HG02938 (cell line): ENCODE data around the gene ADRB2.
"Not testable (repeated sequence)": the region's sequence is repeated elsewhere in the genome, so short reads cannot be mapped to it uniquely, and the experiment has no call there.

ENCODE experiments used
- ATAC-seq: cut with Tn5 transposase; IDR thresholded peaks from one replicate; pipeline ENCODE4 v1.9.1; 2021; ENCODE audit warnings: mild to moderate bottlenecking, moderate library complexity; ENCODE audit not compliant: unreplicated experiment

The ADRB2 gene

DNA sequence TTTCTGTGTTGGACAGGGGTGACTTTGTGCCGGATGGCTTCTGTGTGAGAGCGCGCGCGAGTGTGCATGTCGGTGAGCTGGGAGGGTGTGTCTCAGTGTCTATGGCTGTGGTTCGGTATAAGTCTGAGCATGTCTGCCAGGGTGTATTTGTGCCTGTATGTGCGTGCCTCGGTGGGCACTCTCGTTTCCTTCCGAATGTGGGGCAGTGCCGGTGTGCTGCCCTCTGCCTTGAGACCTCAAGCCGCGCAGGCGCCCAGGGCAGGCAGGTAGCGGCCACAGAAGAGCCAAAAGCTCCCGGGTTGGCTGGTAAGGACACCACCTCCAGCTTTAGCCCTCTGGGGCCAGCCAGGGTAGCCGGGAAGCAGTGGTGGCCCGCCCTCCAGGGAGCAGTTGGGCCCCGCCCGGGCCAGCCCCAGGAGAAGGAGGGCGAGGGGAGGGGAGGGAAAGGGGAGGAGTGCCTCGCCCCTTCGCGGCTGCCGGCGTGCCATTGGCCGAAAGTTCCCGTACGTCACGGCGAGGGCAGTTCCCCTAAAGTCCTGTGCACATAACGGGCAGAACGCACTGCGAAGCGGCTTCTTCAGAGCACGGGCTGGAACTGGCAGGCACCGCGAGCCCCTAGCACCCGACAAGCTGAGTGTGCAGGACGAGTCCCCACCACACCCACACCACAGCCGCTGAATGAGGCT lies at the start of gene ADRB2:
Gene ADRB2 (plus strand): TSS at position 559 of the 686 bp plus-strand sequence. CDS start 221 bp downstream, outside the sequence.
- ATAC-seq = peak; percentile 96

GRCh38 chr5:148776780-148777179 lies 49.6 kb upstream of the ADRB2 start:
- ATAC-seq = no peak

DNA sequence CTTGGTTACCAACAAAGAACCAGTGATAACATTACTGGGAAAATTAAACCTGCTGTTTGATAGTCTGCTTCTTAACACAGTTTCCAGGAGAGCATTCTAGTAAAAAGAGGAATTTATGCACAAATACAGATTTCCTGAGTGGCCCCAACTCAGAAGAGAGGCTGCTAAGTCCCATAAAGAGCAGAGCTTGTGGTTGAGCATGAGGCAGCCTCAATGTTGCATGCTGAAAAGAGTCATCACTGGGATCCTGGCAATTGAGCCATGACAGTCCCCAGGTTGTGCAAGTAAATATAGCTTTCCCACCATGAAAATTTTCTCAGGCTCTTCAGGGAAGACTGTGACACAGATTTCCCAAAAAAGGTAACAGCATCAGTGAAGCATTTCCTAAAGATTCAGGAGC lies 47.5 kb upstream of the ADRB2 start:
- no peak for ATAC-seq

- no peak for ATAC-seq
These were observed 45.7 kb upstream of the ADRB2 start for GRCh38 chr5:148780711-148781110.

GRCh38 chr5:148781766-148782165 lies 44.6 kb upstream of the ADRB2 start:
- ATAC-seq = no peak

GRCh38 chr5:148785223-148785622 lies 41.2 kb upstream of the ADRB2 start:
- no peak for ATAC-seq

DNA sequence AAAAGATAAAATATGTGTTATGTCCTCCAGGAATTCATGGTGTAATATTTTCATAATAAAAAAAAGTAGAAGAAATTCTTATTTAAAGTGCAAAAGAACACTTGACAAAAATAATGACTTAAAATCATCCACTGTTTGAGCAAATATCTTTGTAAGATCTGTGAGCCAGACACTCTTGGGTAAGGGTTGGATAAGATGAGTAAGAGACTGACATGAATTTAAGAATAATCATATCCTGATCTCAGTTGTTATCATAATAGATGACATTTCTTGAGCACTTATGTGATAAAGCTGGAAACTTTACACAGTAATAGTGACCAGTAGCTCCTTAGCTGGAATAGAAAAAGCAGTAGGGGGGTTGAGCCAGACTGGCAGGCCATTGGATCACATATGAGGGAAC lies 40.0 kb upstream of the ADRB2 start:
- ATAC-seq = no peak

DNA sequence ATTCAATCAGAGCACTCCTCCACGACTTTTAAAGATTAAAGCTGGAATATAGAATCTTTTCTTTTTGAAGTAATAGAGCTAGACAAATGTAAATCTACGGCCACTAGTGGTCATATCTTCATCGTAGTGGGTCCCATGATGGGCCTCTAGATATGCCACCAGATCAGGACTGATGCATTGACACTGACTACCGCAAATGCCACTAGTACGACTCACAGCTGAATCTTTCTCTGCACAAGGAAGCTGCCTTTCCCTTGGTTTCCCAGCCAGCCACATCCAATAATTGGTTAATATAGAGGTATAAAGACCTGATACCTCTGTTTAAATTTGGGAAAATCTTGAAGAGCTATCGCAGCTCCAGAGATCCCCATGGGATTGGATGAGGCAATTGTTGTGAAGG lies 37.8 kb upstream of the ADRB2 start:
- ATAC-seq = no peak

GRCh38 chr5:148790545-148791333 lies 35.7 kb upstream of the ADRB2 start:
- peak; percentile 29 for ATAC-seq

DNA sequence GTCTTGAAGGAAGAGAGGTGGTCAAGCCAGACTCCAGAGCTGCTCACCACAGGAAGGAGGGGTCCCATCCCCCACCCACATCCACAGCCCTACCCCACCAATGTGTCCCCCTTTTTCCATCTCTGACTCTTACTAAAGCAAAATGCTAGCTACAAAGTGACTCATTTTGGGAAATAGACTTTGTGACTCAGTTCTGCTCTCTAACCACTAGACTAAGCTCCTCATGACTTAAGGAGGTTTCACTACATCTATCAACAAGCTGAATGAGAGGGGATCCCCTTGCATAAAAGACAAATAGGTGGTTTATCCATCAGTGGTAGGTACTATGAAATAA lies 35.1 kb upstream of the ADRB2 start:
- ATAC-seq = peak; percentile 98

DNA sequence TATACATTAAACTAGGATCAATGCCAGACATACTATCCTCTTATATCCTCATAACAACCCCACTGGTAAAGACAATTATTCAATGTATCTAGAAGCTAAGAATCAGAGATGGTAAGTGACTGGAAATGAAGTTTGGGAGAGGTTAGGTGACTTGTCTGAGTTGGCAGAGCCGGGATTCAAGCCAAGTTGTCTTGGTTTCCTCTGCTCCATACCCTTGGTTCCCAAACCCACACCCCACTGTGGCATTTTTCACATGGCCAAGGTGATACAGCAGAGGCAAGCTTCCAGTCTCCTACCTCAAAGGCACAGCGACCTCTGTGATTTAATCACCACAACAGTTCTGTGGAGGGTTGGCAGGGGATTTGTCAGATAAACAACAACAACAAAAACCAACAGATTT lies 34.7 kb upstream of the ADRB2 start:
- ATAC-seq = no peak

DNA sequence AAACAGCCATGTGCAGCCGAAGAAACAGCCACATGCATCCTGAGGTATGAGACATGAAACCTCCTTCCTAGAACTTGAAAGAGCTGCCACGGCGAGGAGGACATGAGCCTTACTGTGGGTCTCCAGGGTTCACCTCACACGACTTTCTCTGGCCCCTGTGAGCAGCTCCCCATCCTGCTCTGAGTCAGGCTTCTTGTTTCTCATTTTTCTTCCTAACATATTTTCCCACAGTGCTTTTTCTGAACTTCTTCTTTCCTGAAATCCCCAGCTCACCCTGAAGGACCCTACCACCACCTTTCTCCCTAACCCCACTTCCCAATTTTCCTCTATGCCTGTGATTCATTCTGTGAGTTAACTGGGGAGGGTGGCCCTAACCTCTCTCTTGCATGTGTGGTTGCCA lies 33.7 kb upstream of the ADRB2 start:
- no peak for ATAC-seq

DNA sequence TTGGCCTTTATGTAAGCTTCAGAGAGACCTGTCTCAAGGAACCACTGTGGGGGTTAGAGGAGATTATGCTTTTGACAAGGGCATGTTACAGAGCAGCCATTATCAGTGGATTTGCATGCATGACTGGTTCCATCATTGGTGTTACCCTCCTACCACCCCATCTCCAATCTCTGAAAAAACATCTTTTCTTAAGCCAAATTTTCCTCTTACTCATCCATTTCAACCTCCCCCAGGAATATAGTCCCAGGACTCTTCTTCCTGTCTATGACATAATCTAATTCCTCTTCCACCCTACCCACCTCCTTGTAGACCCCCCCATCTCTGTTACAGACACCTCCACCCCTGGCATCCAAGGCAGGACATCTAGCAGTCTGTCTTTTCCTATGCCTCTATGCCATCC lies 33.1 kb upstream of the ADRB2 start:
- ATAC-seq = no peak

GRCh38 chr5:148794275-148794674 lies 32.1 kb upstream of the ADRB2 start:
- no peak for ATAC-seq

DNA sequence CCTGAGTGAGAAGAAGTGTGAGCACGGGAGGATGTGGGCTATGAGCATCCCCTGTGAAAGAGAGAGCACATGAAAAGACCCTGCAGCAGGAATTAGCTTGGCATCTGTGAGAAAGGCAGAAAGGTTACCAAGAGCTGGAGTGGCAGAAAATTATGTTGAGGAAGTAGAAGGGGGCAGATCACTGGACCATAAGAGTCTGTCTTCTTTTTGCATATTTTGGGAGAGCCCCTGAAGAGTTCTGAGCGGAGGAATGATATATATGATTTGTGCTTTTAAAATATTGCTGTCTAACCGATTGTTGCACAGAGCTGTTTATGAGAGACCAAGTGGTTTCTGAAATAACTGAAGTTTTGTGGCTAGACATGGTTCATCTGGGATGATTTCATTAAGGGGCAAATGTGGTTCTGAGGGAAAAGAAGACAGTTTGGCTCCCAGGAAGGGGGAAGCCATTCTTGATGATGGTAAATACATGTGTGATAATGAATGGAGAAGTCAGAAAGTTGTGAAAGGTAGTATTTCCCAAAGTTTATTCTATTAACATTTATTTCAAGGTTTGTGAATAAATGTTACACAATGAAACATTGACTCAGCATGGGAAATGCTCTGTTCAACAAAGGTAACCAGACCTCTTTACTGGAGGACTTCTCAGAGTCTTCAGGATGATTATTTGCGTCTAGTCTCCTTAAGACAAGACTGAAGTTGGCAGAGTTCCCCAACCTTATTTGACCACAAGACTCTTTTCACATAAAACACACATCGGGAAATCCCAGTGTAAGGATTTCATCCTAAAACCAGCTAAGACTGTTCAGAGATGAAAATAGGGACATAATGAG lies 31.5 kb upstream of the ADRB2 start:
- no peak for ATAC-seq

DNA sequence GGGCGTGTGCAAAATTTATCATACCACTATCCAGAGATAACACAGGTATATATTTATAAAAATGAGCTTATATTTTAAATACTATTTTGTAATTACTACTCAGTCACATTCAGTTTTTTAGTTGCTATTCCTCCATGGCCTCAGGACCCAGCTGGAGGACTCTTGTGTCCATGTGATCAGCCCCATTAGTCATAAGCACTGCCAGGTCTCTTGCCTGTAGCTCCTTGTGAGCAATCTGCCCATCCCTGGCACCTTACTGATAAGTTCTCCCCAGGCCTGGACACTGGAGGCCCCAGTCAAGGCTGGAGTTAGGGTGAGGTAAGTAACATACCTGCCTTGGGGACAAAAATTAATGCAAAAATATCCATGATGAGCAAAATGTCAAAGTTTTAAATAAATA lies 29.5 kb upstream of the ADRB2 start:
- ATAC-seq = no peak

DNA sequence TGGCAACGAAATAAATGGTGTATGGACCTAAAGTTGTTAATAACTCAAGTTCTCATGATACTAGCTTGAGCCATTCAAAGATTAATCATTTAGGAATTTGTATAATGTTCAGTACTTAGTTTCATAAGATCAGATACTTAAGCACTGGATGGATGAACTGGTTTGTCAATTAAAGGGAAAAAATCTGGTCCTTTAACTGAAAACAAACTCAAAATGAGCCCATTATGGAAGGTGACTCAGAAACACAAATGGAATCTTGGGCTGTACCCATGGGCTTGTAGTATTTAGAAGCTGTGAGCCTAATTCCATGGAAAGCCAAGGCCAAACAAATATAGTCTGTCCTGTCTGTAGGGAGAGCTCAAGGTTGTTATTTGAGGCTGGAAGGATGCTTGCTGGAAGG lies 27.6 kb upstream of the ADRB2 start:
- ATAC-seq = no peak

GRCh38 chr5:148799737-148800527 lies 26.5 kb upstream of the ADRB2 start:
- ATAC-seq = peak; percentile 36

DNA sequence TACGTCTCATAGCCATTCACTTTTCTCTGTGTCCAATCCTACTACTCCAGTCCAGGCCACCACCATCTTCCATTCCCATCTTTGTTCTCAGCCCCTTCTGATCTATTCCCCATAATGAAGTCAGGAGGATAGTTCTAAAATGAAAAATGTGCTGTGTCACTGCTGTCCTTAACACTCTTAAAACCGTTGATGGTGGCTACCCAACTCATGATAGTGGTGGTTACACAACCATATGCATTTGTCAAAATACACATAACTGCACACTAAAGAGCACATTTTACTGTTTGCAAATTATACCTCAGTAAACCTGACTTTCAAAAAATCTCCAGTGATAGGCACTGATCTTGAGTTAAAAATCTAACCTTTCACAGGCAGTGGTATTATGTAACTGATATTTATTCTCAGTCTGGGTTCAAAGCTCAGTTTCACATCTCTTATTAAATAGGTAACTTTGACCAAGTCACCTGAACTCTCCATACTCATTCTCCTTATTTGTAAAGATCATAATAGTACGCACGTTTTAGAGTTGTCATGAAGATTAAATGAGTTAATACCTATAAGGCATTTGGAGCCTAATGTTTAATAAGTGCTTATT lies 24.6 kb upstream of the ADRB2 start:
- ATAC-seq = no peak

- not testable (repeated sequence) for ATAC-seq
These were observed 23.0 kb upstream of the ADRB2 start for GRCh38 chr5:148803451-148803850.

GRCh38 chr5:148804393-148804792 lies 22.0 kb upstream of the ADRB2 start:
- ATAC-seq = no peak
